Measurements from ENCODE around the gene CLSTN1. TPM values are rescaled to one million over a fixed set of nuclear protein-coding genes. Genes with fewer than 3 reads are reported as not detected.

Gene CLSTN1
- total RNA-seq, 1 experiment from 2014 or later, result 52.4 TPM

GRCh38 chr1:9687120-9687873, 136.5 kb downstream of the CLSTN1 start:
- no peaks in the 10 kb centered on the region for H3K36me3 ChIP-seq
- peaks cover 7% of the 10 kb centered on the region; the same call in 1 of the 2 replicates for H3K4me1 ChIP-seq
- peak overlapping the region; percentile 60 for H3K4me3 ChIP-seq
- H3K27ac ChIP-seq, result peak overlapping the region; percentile 84
- peak; percentile 93 to 96 for DNase-seq
- no peaks in the 10 kb centered on the region for H3K9me3 ChIP-seq (replicated peaks)
- no peaks in the 10 kb centered on the region for H3K27me3 ChIP-seq

- no peak overlapping the region for H3K4me3 ChIP-seq
- H3K9me3 ChIP-seq (replicated peaks), result no peaks in the 10 kb centered on the region
- DNase-seq, result no peak
- H3K36me3 ChIP-seq, result no peaks in the 10 kb centered on the region; the same call in 1 of the 2 replicates
- no peak overlapping the region for H3K27ac ChIP-seq
- H3K27me3 ChIP-seq, result no peaks in the 10 kb centered on the region
- peaks cover 4% of the 10 kb centered on the region; the same call in 1 of the 2 replicates for H3K4me1 ChIP-seq
Measured at GRCh38 chr1:9684801-9685200, 139.0 kb downstream of the CLSTN1 start.

- Histone ChIP-seq H3K4me1 (no peaks in the 10 kb centered on the region), H3K27me3 (no peaks in the 10 kb centered on the region), H3K4me3 (no peak overlapping the region), H3K27ac (no peak overlapping the region), H3K9me3 (replicated peaks) (no peaks in the 10 kb centered on the region), H3K36me3 (no peaks in the 10 kb centered on the region; the same call in 1 of the 2 replicates)
- DNase-seq, result no peak
Measured at GRCh38 chr1:9680828-9681227, 142.9 kb downstream of the CLSTN1 start.

- no peak overlapping the region for H3K4me3 ChIP-seq
- DNase-seq, result no peak
- H3K36me3 ChIP-seq, result no peaks in the 10 kb centered on the region; the same call in 1 of the 2 replicates
- H3K27ac ChIP-seq, result no peak overlapping the region
- no peaks in the 10 kb centered on the region for H3K9me3 ChIP-seq (replicated peaks)
- H3K27me3 ChIP-seq, result no peaks in the 10 kb centered on the region
- H3K4me1 ChIP-seq, result no peaks in the 10 kb centered on the region
Measured at GRCh38 chr1:9680091-9680490, 143.7 kb downstream of the CLSTN1 start.

Other genes with a start within 250 kb of the CLSTN1 start
- 42.6 and 43.1 TPM in 2 replicates for gene TMEM201, start 235.1 kb downstream of the CLSTN1 start, total RNA-seq (2014; rRNA removed; shearing (Covaris generic))
- gene PIK3CD, start 172.2 kb downstream of the CLSTN1 start, total RNA-seq (2014; rRNA removed; shearing (Covaris generic)), result 2.0 and 2.5 TPM in 2 replicates
- gene CTNNBIP1, start 86.3 kb upstream of the CLSTN1 start, total RNA-seq (2014; rRNA removed; shearing (Covaris generic)), result 32.9 and 35.3 TPM in 2 replicates
- 68.0 and 69.4 TPM in 2 replicates for gene LZIC, start 119.4 kb upstream of the CLSTN1 start, total RNA-seq (2014; rRNA removed; shearing (Covaris generic))
- gene NMNAT1, start 119.5 kb upstream of the CLSTN1 start, total RNA-seq (2014; rRNA removed; shearing (Covaris generic)), result 5.5 and 5.7 TPM in 2 replicates
- gene RBP7, start 173.3 kb upstream of the CLSTN1 start, total RNA-seq (2014; rRNA removed; shearing (Covaris generic)), result not detected in 2 replicates
- 48.1 and 48.7 TPM in 2 replicates for gene UBE4B, start 209.0 kb upstream of the CLSTN1 start, total RNA-seq (2014; rRNA removed; shearing (Covaris generic))